ENCODE results near the gene TEX52. TPM values are rescaled to one million over a fixed set of nuclear protein-coding genes. Genes with fewer than 3 reads are reported as not detected.

TEX52 gene
- total RNA-seq, 1 experiment from 2014 or later = not detected

DNA sequence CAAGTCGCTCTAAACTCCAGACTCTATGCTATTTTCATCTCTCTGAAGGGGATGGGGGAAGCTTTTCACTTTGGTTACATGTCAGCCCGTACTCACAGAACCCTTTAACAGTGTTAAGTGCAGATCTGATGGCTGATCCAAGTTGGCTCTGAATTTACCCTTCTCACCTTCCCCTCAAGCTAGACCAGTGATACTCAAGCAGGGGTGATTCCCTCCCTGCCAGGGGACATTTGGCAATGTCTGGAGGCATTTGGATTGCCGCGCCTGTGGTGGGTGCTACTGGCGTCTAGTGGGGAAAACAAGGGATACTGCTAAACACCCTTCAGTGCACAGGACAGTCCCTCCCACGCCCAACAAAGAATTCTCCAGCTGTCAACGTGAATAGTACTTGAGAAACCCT lies 6.0 kb upstream of the TEX52 start:
- Mint-ChIP-seq H3K27ac (ENCODE audit: unreplicated experiment) (no peak overlapping the region), H3K4me1 (ENCODE audit: low read depth, unreplicated experiment) (no peaks in the 10 kb centered on the region), H3K4me3 (ENCODE audit: low read depth, unreplicated experiment) (no peak overlapping the region), H3K36me3 (ENCODE audit: insufficient read depth, unreplicated experiment) (peaks cover 56% of the 10 kb centered on the region), H3K27me3 (ENCODE audit: unreplicated experiment) (no peaks in the 10 kb centered on the region), H3K9me3 (ENCODE audit: low read depth, unreplicated experiment) (no peaks in the 10 kb centered on the region)
- DNase-seq = no peak
- TF ChIP-seq, protein P1, sequence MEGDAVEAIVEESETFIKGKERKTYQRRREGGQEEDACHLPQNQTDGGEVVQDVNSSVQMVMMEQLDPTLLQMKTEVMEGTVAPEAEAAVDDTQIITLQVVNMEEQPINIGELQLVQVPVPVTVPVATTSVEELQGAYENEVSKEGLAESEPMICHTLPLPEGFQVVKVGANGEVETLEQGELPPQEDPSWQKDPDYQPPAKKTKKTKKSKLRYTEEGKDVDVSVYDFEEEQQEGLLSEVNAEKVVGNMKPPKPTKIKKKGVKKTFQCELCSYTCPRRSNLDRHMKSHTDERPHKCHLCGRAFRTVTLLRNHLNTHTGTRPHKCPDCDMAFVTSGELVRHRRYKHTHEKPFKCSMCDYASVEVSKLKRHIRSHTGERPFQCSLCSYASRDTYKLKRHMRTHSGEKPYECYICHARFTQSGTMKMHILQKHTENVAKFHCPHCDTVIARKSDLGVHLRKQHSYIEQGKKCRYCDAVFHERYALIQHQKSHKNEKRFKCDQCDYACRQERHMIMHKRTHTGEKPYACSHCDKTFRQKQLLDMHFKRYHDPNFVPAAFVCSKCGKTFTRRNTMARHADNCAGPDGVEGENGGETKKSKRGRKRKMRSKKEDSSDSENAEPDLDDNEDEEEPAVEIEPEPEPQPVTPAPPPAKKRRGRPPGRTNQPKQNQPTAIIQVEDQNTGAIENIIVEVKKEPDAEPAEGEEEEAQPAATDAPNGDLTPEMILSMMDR (IDR thresholded peaks at IDR 0.05; ENCODE audit: unreplicated experiment) = no peak
- CTCF ChIA-PET = no interaction called here
- no TSS peak for BruUV-seq (replicated peaks)
- intact Hi-C loops (cut with micrococcal nuclease; ENCODE audit: unreplicated experiment) = no loop called here

DNA sequence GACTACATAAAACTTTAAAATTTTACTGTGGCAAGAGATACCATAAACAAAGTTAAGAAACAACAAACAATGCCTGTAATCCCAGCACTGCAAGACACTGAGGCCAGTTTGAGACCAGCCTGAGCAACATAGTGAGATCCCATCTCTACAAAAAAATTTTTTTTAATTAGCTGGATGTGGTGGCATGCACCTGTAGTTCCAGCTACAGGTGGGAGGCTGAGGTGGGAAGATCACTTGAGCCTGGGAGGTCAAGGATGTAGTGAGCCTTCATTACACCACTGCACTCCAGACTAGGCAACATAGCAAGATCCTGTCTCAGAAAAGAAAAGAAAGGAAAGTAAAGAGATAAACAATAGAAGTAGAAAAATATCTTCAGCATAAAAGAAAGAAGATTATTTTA lies 3.3 kb upstream of the TEX52 start:
- Mint-ChIP-seq H3K4me3 (ENCODE audit: low read depth, unreplicated experiment) (no peak overlapping the region), H3K9me3 (ENCODE audit: low read depth, unreplicated experiment) (no peaks in the 10 kb centered on the region), H3K27me3 (ENCODE audit: unreplicated experiment) (no peaks in the 10 kb centered on the region), H3K4me1 (ENCODE audit: low read depth, unreplicated experiment) (no peaks in the 10 kb centered on the region), H3K36me3 (ENCODE audit: insufficient read depth, unreplicated experiment) (peaks cover 44% of the 10 kb centered on the region), H3K27ac (ENCODE audit: unreplicated experiment) (no peak overlapping the region)
- no TSS peak for BruUV-seq (replicated peaks)
- TF ChIP-seq, protein P1 (IDR thresholded peaks at IDR 0.05; ENCODE audit: unreplicated experiment) = no peak
- CTCF ChIA-PET = no interaction called here
- DNase-seq = no peak
- intact Hi-C loops (cut with micrococcal nuclease; ENCODE audit: unreplicated experiment) = no loop called here

DNA sequence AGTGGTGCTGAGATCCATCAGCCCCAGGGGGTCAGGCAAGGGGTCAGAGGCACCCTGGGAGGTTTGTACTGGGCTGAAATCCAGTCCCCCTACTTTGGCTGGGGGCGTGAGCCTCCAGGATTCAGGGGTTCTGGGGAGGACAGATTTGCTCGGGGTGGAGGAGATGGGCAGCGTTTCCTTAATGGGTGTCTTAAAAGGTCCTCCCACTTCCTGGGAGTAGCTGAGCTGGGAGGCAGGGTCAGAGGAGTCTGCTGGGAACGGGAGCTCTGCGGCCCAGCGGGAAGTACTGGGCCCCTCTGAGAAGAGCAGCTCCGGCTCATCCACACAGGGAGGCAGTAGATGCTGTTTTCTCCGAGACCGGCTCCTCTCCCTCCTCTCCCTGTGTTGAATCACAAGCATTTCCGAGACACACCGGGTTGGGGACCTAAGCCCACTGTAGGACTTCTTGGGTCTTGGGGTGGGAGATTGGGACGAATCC lies 2.1 kb upstream of the TEX52 start:
- intact Hi-C loops (cut with micrococcal nuclease; ENCODE audit: unreplicated experiment) = no loop called here
- no peak for DNase-seq
- CTCF ChIA-PET = interaction anchor here (0.6 kb wide), 1 partner anchor 670 kb away, joined by 3 read pairs; no protein-coding TSS in a partner anchor
- Mint-ChIP-seq H3K27me3 (ENCODE audit: unreplicated experiment) (no peaks in the 10 kb centered on the region), H3K4me3 (ENCODE audit: low read depth, unreplicated experiment) (no peak overlapping the region), H3K36me3 (ENCODE audit: insufficient read depth, unreplicated experiment) (peaks cover 39% of the 10 kb centered on the region), H3K27ac (ENCODE audit: unreplicated experiment) (no peak overlapping the region), H3K9me3 (ENCODE audit: low read depth, unreplicated experiment) (no peaks in the 10 kb centered on the region), H3K4me1 (ENCODE audit: low read depth, unreplicated experiment) (no peaks in the 10 kb centered on the region)
- BruUV-seq (replicated peaks) = no TSS peak
- TF ChIP-seq, protein P1 (IDR thresholded peaks at IDR 0.05; ENCODE audit: unreplicated experiment) = no peak

DNA sequence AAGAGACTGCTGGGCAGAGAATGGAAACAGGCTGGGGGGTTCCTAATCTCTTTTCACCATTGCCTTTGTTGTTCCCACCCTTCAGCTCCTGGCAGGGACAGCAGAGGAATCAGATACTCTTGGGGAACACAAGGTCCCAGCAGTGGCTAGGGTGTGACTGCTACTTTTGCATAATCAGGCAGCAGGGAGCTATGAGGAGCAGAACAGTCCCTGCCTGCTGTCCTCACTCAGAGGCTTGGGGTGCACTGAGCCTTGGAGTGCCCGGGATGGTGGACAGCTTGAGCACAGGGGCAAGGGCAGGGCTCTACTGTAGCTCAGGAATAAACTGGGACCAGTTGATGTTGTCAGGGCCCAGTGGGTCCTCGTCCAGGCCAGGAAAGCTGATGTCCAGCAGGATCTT lies 1.5 kb upstream of the TEX52 start:
- Mint-ChIP-seq H3K36me3 (ENCODE audit: insufficient read depth, unreplicated experiment) (peaks cover 32% of the 10 kb centered on the region), H3K27ac (ENCODE audit: unreplicated experiment) (no peak overlapping the region), H3K9me3 (ENCODE audit: low read depth, unreplicated experiment) (no peaks in the 10 kb centered on the region), H3K4me3 (ENCODE audit: low read depth, unreplicated experiment) (no peak overlapping the region), H3K4me1 (ENCODE audit: low read depth, unreplicated experiment) (no peaks in the 10 kb centered on the region), H3K27me3 (ENCODE audit: unreplicated experiment) (no peaks in the 10 kb centered on the region)
- CTCF ChIA-PET = interaction anchor here (0.6 kb wide), 1 partner anchor 669 kb away, joined by 3 read pairs; no protein-coding TSS in a partner anchor
- BruUV-seq (replicated peaks) = no TSS peak
- intact Hi-C loops (cut with micrococcal nuclease; ENCODE audit: unreplicated experiment) = no loop called here
- TF ChIP-seq, protein P1 (IDR thresholded peaks at IDR 0.05; ENCODE audit: unreplicated experiment) = no peak
- DNase-seq = no peak
